Inflammatory macrophage treated with lipopolysaccharide for 4 hours (primary cell): Measurements from ENCODE around the gene THAP4.
"Not testable (repeated sequence)": the region's sequence is repeated elsewhere in the genome, so short reads cannot be mapped to it uniquely, and the experiment has no call there.

Experiments
- DNase-seq: peaks from one replicate; pipeline ENCODE4 v3.0.0-alpha.2; 2020

The THAP4 gene

DNA sequence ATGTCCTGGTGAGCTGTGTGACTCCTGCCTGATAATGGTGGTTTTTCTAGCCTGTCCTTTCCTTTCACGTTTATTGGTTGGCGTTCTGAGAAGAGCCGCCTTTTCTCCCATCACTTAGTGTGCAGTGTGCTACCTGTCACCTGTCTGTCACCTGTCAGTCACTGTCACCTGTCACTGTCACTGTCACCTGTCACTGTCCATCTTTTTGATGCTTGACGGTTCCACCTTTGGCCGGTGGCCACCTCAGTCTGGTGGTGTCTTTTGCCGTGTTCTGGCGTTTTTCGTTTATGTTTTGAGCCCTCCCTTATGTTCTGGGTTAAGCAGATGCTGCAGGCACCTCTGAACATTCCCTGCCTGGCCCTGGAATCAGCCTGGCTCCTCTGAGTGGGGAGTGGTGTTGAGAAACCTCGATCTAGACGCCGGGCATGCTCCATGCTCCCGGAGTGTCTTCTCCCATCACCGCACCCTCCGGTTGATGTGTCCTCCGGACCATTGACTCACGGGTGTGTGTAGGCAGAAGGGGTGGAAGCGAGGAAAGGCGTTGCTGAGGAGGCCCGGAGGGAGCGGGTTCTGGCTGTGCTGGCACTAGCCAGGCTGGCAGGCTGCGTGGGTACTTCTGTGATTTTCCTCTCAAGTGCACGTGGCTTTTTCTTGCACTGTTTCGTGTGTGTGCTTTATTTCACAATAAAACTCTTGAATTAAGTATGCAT is 28.9 kb upstream of the THAP4 start:
- DNase-seq, result no peak

DNA sequence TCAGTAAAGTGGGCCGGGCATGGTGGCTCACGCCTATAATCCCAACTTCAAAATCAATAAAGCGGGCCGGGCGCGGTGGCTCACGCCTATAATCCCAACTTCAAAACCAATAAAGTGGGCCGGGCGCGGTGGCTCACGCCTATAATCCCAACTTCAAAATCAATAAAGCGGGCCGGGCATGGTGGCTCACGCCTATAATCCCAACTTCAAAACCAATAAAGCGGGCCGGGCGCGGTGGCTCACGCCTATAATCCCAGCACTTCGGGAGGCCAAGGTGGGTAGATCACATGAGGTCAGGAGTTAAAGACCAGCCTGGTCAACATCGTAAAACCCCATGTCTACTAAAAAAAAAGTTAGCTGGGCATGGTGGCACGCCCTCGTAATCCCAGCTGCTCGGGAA is 25.8 kb upstream of the THAP4 start:
- not testable (repeated sequence) for DNase-seq

DNA sequence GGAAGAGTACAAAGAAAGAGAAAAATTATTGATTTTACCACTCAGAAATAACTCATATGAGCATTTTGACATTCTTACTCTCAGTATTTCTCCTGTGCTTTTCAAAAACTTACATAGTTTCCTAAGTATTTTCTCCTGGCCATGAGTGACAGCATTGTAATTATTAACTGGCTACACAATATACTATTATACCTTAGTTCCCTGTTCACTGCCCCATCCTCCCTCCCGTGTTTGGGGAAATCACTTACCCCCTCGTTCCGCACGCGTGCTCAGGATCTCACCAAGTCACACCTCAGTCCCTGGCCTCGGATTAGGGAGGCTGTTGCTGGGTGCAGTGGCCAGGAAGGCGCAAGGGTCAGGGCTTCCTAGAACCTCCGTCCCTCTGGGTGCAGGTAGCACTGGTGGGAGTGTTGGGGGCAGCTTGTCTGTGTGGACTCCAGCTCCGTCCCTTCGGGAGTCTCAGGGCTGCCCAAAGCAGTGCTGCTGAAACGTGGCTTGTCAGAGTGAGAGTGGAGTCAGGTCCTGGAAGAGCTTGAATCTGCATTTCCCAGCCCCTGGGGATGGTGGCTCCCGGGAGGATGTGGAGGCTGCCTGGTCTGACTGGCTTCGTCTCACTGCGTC is 23.7 kb upstream of the THAP4 start:
- DNase-seq, result no peak

DNA sequence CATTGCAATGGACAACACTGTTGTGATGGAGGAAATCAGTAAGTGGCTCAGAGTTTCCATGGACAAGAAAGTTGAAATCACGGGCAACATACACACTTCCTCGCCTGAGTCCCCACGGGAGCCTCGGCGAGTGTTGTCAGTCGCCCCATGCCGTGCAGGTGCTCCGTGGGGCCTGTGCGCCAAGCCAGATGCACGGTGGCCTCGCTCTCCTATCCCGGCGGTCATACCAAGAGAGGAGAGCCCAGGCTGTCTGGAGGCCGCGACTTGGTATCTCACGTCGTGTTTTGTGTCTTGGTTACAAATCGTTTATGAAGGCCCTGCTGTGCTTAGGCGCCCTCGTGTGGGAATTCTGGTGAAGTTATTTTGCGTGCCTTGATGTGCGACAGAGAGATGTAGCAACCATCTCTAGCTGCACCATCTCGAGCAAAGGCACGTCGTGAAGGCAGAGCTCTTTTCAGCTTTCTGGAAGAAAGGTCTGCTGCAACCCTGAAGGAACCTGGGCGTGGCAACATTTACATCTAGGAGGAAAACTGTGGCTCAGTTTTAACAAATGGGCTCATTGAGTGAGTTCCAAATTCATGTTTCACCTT is 22.3 kb upstream of the THAP4 start:
- peak; percentile 42 for DNase-seq

DNA sequence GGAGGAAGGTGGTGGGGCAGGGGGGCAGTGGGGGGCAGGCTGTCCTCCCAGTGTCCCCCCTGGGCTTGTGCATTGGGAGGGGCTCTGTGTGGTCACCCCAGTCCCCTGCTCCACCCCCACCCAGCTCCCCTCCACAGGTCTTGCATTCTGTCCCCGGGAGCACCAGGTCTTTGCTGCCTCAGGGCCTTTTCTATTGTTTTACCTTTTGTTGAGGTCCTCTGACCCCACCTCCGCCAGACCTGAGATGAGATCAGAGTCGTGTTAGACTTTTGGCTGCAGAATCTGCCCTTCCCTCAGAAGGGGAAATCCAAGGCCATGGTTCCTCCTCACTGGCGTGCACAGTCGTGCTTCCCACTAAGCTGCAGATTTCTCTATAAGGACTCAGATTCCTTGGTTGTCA is 21.3 kb upstream of the THAP4 start:
- no peak for DNase-seq

DNA sequence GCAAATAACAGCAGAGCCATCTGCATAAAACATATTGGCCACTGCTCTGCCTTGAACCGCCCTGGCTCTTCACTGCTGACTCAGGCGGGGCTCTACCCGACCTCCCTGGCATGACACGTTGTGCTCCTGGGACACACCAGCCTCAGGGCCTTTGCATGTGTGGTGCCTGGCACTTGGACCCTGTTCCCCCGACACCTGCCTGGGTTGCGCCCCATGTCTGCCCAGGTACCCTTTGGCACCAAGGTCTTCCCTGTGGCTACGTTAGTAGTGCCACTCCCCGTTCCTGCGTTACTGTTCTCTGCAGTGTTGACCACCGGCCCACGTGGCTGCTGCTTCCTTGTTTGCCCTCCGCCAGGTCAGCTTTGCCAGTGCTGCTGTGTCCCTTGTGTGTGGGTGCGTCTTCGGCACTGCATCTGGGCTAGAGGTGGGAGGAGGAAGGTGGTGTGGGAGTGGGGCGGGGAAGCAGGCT is 20.9 kb upstream of the THAP4 start:
- DNase-seq, result no peak

DNA sequence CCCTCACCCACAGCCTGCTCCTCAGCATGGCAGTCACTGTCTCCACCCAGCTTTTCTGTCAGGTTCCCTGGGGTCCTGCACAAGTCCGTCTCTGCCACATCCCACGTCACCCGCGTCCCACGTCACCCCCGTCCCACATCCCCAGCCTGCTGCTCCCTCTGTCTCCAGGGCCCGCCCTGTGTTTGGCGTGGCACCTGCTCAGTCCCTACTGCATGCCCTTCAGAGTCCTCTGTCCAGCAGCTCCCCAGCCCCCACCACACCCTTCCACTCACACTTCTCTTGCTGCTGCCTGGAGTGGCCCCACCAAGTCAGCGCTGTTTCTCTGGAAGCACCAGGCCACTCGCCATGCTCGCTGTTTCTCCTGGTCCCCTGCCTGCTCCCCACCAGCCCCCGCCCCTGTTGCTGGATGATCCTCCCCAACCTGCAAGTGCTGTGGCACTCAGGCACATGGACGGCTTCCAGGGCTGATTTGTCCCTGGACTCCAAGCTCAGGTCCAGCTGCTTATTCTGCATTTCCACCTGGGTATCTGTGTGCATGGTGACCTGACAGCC is 19.3 kb upstream of the THAP4 start:
- no peak for DNase-seq

DNA sequence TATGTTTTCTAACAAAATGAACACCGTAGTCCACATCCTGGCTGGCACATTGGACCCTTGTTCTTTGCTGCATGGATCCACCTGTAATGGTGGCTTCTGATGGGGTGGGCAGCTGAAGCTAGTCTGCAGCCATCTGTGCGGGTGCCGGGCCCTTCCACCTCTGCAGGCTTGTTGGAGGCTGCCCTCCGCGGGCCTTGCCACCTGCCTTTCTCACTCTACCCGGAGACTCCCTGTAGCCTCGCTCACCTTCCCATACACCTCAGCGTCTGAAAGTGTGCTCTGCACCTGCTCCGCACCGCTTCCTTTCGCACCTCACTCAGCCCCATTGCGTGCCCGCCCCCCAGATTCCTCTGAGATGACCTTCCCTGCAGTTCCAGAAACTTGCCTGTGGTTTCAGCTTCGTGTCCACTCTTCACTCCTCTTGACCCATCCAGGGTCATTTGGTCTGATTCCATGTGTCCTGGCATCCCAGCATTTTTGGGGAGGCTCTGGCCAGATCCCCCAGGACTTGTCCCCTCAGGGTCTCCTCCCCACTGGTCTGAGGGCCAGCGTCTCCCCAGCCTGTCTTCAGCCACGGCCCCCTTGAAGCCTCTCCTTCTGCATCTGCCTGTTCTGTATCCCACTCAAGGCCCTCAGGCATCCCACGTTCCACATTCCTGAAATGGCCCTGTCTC is 18.7 kb upstream of the THAP4 start:
- DNase-seq, result no peak

DNA sequence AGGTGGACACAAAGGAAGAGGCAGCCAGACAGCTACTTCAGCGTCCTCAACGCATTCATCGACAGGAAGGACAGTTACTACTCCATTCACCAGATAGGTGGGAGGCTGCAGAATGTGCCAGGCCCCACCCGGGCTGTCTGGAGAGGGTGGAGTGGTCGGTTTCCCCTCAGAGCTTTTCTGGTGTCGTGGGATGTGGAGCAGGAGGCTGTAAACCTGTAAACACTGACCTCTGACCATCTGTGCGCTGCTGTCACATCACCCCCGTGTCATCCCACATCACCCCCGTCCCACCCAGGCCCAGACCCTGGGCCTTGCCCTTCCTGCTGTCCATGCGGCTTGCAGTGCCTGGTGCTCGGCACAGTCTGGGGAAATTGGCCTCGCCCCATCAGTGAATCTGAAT is 17.6 kb upstream of the THAP4 start:
- DNase-seq, result no peak

DNA sequence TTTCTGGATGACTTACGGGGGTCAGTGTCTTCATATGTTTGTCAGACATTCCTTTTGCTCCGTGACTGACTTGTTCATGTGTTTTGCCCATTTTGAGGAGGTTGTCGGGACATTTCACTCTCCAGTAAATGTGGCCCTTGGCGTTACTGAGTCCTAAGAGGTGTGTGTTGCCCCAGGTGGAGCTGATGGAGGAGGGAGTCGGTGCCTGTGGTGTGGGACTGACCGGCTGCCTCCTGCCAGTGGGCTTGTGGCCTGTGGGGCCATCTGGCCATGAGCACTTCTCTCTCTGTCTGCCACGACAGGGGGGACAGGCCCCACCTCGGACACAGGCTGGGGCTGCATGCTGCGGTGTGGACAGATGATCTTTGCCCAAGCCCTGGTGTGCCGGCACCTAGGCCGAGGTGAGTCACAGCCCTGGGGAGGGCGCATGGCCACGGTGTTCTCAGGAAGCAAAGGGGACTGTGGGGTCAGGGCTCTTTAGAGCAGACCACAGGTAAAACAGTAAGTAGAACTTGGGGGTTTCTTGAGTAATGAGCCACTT is 16.3 kb upstream of the THAP4 start:
- DNase-seq, result no peak

DNA sequence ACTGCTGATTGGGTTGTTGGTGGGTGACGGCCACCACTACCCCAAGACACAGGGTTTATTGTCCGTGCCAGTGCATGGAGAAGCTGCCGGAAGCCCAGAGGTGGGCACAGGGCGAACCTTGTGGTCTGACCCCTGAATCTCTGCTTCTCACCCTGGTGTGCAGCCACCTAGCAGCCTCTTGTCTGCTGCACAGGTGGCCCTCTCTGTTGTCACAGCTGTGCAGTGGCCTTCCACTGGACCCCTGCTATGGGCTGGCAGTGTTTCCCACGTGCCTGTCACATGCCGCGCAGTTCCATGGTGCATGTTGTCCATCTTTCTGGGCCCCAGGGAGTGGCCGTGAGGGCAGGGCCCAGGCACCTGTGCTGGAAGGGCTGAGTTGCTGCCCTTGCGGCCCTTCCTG is 15.8 kb upstream of the THAP4 start:
- no peak for DNase-seq

DNA sequence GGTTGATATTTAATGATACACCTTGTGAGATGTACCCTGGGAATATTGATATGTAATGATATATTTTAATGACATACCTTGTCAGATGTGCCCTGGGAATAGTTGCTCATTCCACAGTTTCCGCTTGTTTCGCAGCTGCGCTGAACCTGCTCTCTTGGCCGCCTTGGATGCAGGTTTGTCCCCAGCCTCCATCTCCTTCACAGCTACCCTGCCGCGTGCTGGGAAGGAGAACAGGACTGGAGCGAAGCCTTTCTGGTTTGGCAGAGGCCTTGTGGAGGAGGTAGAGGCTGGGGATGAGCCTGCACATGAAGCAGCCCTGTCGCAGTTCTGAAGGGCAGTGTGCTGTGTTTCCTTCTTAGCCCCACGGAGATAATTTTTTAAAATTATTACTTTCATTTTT is 15.2 kb upstream of the THAP4 start:
- no peak for DNase-seq

DNA sequence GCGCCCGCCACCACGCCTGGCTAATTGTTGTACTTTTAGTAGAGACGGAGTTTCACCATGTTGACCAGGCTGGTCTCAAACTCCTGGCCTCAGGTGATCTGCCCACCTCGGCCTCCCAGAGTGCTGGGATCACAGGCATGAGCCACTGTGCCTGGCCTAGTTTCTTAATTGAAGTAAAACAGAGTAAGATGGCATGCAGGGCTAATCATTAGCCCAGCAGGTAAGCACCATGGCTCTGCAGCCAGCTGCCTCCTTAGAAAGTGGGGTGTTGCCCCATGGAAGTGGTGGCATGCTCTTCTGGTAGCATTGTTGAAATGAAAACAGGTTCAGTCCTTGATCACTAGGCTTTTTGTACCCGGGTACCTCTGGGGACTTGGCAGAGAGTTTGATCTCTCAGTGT is 13.0 kb upstream of the THAP4 start:
- no peak for DNase-seq

DNA sequence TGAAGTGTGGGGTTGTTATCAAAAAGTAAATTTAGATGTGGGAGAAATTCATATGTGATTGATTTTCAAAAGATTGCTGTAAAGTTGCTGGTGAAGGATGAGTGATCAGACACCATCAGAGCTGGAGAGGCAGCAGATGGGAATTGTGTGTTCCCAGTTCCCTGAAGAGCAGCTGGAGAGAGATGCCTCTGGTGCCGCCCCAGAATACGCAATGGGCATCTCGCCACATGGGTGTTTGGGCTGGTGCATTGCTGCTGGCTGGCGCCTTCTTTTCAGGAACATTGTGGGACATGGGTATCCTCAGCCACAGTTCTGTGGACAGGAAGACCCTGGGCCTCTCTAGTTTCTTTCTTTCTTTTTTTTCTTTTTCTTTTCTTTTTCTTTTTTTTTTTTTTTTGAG is 12.4 kb upstream of the THAP4 start:
- DNase-seq, result no peak

DNA sequence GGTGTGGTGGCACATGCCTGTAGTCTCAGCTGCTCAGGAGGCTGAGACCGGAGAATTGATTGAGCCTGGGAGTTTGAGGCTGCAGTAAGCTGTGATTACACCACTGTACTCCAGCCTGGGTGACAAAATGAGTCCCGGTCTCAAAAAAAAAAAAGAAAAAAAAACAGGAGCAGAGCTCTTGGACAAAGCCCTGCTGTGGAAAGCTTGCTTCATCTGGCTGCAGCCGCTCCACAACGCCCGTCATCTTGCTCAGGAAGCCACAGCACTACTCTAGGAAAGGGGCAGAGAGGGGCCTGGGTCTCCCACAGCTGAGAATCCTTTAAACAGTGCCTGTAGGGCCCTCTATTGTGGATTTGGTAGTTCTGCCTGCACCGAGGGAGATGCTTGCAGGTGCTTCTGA is 11.5 kb upstream of the THAP4 start:
- no peak for DNase-seq

DNA sequence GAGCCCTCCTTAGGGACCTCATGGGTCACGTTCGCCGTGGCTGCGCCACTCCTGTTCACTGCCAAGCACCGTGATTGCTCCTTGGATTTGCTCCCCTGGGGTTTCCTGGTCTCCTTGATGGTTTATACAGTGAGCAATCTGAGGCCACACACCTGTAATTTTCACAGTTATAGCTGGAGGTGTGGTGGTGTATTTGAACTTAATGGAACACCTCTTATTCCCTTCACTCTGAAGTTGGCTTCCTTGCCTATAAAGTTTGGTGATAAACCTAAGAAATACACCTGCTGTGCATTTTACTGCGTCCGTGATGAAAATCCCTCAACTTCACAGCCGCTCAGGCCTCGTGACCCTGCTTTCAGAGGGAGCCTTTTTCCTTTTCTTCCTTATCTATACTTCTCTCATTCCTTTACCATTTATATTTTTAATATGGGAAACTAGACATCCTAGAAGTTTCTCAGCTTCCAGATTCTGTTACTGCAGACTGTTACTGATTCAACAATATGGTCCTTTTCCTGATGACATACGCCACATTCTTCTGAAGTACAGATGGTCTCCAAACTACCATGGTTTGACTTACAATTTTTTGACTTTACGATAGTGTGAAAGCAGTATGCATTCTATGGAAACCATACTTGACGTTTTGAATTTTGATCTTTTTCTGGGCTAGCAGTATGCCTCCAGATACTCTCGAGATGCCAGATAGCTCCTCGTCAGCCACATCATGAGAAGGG is 9.1 kb upstream of the THAP4 start:
- no peak for DNase-seq

DNA sequence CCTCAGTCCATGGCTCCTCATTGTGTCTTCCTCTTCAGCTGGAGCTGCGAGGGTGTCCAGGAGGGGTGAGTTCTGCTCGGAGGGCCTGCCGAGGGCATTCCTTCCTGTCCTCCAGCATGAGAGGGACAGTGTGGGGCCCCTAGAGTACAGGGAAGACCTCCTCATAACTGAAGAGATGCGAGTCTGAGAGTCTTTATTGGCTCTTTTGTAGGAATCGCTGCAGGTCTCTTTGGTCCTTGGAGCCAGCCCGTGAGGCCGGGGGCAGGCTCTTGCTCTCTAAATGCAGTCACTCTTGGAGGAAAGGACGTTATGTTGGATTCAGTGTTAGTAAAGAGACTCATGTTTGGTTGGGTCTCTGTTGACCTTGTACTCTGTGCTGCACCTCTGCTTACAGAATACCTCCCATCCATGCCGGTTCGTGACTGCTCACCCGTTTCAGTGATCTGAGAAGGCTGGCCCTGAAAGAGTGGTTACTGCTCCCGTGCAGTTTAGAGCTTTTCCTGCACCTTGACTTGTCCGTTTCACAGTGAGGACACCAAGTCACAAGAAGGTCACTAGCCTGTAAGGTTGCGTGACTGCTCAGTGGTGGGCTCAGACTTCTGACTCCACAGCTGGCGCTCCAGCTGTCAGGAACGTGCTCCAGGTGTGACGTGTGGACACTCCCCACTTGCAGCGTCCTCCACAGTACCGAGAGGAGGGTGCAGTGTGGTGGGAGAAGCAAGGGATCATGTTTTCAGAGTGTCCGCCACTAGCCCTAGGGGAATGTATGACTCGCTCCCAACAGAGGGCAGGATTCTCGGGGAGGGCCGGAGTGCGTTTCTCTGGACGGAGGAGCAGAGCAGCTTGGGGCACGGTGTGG is 8.3 kb upstream of the THAP4 start:
- DNase-seq, result no peak

DNA sequence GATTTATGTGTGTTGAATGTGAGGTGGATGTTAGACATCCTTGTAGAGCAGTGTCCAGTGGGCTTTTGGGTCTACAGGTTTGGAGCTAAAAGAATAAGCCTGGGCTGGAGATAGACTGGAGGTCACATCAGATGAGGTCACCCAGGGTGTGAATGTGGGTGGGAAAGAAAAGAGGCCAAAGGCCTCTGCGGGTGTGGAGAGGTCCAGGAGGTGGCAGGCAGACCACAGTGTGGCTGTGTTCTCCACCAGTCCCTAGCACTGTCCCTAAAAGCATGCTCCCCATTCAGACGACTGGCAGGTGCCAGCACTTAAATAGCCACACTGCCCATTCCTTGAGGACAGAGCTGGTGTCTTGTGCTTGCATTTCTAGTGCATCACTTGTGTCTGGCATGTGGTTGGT is 4.7 kb upstream of the THAP4 start:
- peak; percentile 46 for DNase-seq

DNA sequence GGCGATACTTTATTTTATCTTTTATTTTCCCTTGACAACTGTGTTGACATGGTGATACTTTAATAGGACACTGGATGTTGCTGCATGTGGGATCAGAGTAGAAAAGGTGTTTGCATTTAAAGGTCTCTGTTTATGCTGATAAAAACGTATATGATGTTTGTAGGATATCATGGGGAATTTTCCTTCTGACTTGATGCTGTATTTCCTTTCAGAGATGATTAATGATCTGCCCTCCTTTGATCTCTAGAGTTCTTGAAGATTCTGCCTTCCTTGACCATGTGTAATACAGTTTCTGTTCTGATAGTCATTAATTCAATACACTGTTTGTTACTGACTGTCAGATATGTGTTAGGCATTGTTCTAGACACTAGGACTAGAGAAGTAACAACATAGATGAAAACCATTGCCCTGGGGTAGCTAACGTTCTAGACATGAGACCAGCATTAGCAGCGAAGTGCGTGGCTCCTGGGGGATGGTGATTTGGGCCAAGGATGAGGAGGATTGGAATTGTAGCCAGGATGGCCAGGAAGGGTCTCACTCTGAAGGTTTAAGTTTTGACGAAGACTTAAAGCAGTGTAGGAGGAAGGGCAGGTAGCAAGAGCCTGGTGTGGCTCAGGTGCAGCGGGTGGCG is 3.3 kb upstream of the THAP4 start:
- no peak for DNase-seq

DNA sequence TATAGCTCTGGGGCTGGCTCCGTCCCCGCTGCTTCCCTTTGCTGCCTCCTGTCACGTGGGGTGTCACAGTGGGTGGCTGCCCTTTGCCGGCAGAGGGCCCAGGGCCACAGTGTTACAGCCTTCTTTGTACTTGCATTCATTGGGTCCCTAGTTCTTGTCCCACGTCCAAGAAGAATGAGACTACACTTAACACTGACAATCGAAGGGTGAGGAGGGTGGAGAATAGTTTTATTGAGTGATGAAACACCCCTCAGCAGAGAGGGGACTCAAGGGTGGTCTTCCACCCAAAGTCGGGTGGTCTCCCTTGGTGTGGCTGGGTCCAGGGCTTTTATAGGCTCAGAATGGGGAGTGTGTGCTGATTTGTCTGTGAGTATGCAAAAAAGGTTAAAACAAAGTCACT is 2.4 kb upstream of the THAP4 start:
- DNase-seq, result no peak

DNA sequence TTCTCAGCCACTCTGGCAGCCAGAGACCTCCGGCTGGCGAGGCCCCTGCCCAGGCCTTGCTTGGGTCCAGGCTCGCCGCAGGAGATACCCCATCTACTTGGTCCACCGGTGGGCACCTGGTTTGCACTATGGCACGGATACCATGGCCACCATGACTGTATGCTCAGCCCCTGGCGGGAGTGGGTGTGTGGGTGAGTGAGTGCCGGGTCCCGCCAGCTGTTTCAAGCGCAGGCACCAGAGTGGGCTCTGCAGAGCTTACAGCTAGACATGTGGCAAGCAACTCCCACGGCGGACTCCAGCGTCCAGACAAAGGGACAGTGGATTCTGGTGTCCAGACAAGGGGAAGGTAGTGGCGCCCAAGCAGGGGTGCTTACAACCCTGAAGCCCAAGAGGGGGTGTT is 2.0 kb upstream of the THAP4 start:
- DNase-seq, result no peak
